Activated CD4-positive, alpha-beta T cell treated with anti-CD3 and anti-CD28 coated beads for 4 hours (primary cell): ENCODE measurements around the gene SMIM28.
"Not testable (repeated sequence)": the region's sequence is repeated elsewhere in the genome, so short reads cannot be mapped to it uniquely, and the experiment has no call there.

Experiments used
- DNase-seq, 2 donors: peaks; one replicate each; pipeline ENCODE4 v3.0.0-alpha.2; 2020

SMIM28 gene

DNA sequence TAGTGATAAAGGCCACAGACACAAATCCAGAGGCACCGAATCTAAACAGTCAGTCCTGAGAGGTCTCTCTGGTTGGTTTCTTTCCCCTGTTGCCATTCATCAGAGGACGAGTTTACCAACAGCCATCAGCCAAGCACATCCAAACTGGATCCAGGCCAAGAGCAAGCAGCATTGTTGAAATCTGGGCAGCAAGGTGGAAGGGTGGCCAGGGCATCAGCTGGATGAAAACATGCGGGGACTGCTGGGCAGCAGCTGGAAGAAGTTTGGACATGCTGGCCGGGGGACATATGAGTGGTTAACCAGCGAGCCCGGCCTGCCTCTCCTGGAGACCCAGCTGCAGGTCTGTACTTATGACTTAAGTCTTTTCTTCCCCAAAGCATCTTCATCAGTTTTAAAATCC is at the start of gene SMIM28:
Gene SMIM28 (plus strand): TSS at position 62 of the 400 bp plus-strand sequence. CDS start 168 bp downstream, at position 230.
- DNase-seq = no peak

DNA sequence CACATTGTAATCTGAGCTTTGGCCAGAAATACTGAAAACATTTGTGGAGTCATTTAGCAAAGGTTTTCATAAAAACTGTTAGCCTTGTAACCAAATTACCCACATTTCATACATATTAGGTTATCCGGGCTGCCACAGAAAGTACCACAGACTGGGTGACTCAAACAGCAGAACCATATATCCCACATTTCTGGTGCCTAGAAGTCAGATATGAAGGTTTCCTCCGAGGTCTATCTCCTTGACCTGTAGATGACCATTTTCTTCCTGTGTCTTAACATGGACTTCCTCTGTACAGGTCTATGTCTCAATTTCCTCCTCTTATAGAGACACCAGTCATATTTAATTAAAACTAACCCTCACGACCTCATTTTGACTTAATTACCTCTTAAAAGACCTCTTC is 49.5 kb upstream of the SMIM28 start:
- no peak for DNase-seq

DNA sequence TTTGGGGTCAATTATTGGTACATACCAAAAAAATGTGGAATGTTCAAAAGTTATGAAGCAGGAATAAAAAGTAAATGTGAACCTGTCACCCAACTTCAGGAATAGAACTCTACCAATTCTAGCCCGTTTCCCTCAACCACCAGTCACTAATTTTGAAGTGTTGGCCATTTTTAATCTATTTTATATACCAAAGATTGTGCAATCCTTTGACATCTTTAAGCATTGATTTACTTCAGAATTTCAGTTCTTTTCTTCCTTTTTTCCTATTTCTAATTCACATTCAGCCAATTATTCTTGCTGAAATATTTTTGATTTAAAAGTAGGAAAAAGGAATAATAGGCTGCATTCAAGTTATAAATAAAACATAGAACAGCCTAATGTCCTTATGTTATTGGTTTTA is 46.9 kb upstream of the SMIM28 start:
- no peak for DNase-seq

DNA sequence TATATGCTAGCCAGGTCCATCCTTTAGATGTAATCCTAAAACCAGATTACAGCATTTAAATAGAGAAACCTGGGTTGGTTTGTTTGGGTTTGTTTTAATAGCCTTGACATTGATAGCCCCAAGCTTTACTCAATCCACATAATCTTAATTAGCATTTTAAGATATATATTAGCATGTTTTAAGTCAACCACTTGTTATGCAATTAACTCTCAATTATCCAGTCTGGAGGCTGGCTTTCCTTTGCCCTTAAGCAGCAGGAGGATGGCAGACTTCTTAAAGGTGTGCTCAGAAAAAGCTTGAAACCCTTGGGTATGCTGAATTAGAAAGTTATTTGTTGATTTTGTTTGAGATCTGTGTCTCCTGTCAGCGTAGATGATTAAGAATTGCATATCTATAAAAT is 46.3 kb upstream of the SMIM28 start:
- DNase-seq = no peak

DNA sequence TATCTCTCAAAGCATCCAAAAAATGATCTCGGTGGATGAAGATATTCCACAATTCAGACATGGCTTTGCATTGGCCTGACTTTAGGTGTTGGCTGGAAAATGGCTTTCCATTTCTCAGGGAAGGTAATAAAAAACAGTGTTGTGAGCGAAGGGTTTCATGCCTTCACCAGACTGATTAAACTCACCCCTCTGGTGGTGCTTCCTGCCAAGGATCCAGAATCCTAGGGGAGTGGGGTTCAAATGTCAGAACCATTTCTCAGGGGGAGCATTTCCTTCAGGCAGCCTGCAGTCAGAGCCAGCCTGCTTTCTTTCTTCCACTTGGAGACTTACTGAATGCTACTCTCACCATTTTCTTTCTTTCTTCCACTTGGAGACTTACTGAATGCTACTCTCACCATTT is 45.7 kb upstream of the SMIM28 start:
- no peak for DNase-seq

DNA sequence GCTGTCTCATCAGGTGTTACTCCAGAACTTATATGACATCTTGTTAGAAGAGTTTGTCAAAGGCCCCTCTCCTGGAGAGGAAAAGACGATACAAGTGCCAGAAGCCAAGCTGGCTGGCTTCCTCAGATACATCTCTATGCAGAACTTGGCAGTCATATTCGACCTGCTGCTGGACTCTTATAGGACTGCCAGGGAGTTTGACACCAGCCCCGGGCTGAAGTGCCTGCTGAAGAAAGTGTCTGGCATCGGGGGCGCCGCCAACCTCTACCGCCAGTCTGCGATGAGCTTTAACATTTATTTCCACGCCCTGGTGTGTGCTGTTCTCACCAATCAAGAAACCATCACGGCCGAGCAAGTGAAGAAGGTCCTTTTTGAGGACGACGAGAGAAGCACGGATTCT is 43.7 kb upstream of the SMIM28 start:
- no peak for DNase-seq

DNA sequence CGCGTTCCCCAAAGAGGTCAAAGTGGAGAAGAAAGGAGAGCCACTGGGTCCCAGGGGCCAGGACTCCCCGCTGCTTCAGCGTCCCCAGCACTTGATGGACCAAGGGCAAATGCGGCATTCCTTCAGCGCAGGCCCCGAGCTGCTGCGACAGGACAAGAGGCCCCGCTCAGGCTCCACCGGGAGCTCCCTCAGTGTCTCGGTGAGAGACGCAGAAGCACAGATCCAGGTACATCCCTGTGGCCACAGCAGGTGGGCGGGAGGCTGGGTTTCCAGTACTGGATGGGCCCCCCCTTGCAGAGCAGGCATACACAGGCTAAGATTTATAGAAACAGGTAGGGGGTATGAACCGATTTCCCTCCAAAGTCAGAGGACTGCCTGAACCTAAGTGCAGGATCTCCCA is 42.7 kb upstream of the SMIM28 start:
- DNase-seq = no peak

DNA sequence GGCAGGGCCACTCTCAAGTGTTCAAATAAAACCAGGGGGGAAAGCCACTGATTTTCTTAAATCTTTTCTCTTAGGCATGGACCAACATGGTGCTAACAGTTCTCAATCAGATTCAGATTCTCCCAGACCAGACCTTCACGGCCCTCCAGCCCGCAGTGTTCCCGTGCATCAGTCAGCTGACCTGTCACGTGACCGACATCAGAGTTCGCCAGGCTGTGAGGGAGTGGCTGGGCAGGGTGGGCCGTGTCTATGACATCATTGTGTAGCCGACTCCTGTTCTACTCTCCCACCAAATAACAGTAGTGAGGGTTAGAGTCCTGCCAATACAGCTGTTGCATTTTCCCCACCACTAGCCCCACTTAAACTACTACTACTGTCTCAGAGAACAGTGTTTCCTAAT is 41.5 kb upstream of the SMIM28 start:
- no peak for DNase-seq

DNA sequence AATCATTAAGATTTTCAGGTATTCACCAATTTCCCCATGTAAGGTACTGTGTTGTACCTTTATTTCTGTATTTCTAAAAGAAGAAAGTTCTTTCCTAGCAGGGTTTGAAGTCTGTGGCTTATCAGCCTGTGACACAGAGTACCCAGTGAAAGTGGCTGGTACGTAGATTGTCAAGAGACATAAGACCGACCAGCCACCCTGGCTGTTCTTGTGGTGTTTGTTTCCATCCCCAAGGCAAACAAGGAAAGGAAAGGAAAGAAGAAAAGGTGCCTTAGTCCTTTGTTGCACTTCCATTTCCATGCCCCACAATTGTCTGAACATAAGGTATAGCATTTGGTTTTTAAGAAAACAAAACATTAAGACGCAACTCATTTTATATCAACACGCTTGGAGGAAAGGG is 40.6 kb upstream of the SMIM28 start:
- no peak for DNase-seq

DNA sequence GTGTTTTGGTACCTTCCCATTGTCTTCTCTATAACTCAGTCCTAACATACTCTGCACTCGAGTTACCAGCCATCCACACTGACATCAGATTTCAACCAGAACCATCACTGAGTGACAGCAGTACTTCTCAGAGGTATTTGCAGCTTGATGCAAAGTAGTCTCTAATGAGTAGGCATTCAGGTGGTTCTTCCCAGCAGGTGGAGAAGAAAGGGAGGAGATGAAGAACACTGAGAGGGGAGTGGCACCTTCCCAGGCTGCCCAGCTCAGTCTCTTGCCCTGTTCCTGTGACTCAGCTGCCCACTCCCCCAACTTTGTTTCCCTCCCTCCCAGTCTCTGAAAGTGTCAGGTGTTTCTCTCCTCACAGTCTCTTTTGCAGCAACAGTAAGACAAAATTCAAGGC is 38.7 kb upstream of the SMIM28 start:
- no peak for DNase-seq

DNA sequence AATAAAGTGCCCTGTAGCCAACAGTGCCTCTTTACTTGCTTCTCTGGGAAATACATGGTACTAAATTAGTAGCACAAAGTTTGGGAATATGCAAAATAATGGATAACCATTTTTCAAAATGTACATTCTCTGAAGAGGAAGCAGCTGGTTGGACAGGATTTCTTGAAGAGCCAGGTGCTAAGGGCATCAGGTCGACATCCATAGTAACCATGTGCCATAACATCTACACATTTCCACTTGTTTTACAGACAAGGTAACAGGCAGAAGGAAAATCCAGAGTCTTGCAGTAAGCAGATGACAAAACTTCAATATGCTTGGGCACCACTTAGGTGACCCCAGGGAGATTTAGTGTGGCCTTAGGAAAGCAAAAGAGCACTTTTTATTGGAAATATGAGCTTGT is 36.5 kb upstream of the SMIM28 start:
- no peak for DNase-seq

DNA sequence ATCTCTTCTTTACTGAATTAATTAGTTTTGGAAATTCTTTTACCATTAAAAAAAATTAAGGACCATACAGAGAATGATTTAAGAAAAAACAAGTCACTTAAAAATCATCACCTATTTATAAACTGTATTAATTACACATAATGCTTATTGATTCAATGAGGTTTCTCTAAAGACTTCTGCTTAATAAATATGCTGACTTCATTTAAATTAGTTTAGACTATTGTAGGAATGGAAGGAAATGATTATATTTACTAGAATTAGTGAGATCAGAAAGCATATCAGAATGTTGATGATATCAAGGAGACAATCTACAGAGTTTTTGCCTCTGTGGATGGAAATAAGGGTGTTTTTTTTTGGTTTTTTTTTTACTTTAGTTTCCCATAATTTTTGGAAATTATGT is 34.6 kb upstream of the SMIM28 start:
- DNase-seq = no peak

DNA sequence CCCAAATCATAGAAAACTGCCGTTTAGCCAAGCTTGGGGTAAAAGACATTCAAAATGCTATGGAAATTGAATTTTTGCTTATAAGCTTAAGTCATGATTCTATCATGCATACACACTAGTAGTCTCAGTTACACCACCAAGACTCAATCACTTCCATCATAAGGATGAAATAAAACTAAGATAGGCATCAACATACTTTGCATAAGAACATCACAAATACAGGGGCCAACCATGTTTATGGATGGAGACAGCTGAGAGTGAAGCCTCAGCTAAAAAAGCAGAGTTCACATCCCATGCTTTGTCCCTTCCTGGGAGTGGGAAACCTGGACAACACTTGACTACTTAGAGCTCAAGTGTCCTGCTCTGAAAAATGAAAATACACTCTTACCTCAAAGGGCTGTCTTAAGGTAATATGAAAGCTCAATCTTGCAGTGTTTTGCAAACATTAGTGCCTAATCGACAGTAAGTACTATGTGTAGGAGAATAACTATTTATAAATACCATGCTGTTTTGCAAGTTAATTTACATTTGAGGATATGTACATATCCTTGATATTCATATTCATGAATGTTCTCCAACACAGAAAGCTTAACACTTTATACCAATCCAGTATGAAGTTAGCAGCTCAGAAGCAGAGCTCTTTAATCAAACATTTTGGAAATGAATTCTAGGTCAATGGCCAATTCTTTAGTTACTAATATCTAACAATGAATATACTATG is 32.0 kb upstream of the SMIM28 start:
- DNase-seq = no peak

DNA sequence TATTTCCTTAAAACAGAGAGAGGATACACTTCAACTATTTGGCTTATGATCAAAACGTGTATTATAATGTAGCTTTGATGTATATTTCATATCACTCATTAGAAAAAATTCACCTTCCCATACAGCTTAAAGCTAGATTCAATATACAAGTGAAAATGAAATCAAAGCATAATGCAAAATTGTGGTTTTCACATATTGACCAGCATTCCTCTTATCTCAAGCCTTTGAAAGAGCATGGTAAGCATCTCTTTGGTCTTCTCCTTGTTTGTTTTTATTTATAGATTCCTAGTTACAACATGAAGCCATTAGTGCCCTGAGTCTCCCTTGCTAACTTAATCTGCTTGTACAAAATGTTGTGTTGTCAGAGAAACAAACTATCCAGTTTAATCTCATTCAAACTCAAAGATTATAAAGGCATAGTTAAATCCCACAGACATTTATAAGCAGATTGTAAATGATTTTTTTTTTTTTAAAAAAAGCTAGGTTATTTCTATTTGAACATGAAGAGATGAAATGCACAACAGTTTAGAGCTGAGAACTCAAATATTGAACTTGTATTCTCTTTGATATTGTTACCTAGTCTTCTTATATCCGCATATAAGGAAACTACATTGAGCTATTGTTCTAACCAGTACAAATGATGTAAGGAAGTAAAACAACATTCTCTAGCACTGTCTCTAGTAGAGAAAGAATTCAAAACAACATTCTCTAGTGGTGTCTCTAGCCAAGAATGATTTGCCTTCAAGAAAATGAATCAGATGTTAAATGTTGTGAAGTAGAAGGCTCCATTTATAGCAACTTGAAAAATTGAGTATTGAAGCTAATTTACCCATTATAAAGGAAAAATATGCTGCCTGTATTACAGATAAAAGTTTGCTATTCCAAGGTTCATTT is 31.2 kb upstream of the SMIM28 start:
- DNase-seq = no peak

DNA sequence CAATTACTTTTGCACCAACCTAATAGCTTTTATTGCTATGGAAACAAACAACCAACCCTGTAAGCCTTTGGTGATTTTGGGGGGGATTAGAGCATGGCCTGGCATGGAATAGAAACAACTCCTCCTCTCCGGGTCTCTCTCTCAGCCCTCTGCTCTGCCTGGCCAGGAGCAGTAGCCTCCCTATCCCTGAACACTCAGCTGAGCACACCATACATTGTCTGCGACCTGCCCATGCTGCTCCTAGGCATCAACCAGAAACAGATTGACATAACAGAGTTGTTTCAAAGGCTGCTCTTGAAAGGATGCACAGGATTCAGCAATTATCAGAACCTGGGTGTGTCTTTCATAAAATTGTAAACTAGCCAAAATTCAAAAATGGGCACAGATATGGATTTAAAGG is 29.8 kb upstream of the SMIM28 start:
- DNase-seq = no peak

DNA sequence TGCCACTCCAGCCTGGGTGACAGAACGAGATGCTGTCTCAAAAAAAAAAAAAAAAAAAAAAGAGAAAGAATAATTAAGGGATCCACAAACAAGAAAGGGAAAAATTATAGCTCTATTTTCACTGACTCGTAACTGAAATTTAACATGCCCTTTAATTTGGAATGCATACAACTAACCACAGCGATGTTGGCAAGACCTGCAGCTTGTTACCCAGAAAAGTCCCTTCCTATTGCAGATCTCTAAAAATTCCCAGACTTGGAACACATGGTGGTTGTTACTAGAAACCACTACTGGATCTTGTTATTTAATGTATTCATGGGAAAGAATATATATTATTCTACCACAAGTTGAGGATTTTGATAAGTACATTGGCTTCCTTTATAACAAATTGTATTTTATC is 27.8 kb upstream of the SMIM28 start:
- no peak for DNase-seq

DNA sequence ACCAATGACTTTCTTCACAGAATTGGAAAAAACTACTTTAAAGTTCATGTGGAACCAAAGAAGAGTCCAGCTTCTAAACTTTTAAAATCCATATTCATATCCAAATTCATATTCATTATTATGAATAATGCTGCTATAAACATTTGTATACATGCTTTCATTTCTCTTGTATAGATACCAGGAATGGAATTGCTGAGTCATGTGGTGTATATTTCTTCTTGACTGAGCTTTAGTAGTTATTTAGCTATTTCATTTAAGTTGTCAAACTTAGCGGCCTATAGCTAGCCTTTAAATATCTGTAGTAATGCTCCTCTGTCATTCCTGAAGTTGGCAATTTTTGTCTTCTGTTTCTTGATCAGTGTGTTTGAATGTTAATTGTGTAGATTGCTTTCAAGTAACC is 19.8 kb upstream of the SMIM28 start:
- no peak for DNase-seq

DNA sequence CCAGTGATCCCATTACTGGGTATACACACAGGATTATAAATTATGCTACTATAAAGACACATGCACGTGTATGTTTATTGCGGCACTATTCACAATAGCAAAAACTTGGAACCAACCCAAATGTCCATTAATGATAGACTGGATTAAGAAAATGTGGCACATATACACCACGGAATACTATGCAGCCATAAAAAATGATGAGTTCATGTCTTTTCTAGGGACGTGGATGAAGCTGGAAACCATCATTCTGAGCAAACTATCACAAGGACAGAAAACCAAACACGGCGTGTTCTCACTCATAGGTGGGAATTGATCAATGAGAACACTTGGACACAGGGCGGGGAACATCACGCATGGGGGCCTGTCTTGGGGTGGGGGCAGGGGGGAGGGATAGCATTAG is 9.0 kb upstream of the SMIM28 start:
- not testable (repeated sequence) for DNase-seq

DNA sequence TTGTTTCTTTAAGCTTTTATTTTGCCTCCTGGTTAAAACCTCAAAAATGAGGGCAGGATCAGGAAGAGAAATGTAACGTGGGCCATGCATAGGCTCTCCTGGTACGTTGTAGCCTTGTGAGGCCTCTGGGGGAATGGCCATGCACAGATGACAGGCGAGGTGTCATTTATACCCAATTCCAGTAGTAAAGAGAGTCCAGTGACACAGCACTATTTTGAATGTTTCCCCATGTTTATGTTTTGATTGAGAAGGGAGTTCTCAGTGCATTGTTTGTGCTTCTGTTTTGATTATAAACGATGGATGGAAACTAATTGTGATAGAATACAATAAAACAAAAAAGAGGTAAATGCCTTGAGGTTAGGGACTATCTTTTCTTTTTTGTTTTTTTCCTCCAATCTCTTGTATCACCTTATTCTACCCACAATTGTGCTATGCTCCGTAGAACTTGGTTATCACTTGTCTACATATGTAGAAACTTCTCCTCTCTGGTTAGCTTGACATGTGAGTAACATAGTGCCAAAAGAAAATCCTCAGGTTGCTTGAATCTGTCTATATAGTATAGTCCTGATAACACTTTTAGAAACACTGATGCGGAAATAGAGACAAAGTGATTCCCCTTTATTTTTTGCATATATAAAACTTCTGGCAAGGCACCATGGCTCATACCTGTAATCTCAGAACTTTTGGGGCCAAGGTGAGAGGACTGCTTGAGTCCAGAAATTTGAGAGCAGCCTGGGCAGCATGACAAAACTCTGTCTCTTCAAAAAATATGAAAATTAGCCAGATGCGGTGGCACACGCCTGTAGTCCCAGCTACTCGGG is 6.9 kb upstream of the SMIM28 start:
- no peak for DNase-seq

DNA sequence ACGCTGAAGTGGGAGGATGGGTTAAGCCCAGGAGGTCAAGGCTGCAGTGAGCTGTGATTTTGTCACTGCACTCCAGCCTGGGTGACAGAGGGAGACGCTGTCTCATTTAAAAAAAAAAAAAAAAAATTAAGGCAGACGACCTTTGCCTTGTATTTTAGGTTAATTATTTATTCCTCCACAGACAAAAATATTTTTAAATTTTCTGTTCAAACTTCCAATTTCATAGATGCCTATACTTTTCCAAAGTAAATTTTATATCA is 6.3 kb upstream of the SMIM28 start:
- DNase-seq = no peak

DNA sequence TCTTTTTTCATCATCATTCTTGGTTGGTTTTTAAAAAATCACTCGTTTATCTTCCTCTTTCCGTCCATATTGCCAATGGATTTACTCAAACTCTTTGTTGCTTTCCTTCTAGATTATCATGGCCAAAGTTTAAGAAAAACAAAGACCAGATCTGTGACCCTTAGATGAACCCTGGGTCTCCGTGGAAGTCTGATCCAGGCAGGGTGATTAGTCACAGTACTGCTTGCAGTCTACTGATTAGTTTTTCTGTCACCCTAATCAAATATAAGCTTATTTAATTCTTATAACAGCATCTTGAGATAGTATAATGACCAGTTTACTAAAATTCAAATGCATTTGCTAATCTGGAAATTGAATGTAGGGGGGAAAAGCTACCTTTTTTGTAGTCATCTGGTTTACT is 6.0 kb upstream of the SMIM28 start:
- DNase-seq = no peak

DNA sequence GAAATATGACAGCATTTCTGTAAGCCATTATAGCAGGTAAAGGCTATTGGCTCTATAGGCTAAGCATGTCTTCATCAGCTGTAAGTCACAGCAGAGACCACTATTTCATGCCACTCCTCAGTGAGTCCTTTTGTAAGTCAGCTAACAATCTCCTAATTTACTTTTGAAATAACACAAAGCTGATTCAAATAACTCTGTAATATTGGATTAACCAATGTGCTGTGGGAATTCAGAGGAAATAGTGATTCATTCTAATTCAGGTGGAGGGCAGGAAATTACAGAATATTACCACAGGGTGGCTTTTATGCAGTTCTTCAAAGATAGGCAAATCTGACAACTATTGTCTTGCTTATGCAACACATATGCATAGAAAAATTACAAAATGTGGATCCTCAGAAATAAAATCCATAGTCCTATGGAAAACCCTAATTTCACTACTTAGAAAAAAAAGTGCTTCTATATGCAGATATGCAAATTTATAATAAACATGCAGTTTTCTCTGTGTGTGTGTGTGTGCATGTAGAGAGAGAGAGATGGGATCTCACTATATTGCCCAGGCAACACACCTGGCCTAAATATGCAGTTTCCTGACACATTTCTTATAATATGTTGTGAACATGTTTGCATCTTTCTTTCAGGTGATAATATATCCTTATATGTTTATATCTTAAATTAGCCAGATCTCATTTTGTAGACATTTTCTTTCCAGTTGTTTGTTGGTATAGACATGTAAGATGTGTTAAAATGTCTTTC is 4.8 kb upstream of the SMIM28 start:
- DNase-seq = no peak

DNA sequence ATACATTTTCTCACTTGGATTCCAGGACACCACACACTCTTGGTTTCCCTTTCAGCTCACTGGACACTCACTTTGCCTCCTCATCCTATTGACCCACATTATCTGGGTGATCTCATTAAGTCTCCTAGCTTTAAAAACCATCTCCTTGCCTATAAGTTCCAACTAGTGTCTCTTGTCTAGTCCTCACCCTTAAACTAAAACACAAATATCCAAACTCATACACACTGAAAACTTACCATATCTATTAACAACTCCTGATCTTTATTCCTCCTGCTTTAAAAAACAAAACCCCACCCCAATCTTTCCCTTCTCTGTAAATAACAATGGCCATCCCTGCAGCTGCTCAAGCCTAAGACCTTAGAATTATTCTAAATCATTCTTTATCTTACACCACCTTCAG is 3.5 kb upstream of the SMIM28 start:
- DNase-seq = no peak
